GM12892 (cell line): ENCODE data around the gene EPHA8.

ENCODE experiments used
- POLR2A ChIP-seq: IDR thresholded peaks from 2 replicates; pipeline ENCODE4 v1.6.1; 2011; ENCODE audit warnings: low read depth, low read length, control low read depth
- POLR2AphosphoS5 ChIP-seq: IDR thresholded peaks from 2 replicates; pipeline ENCODE4 v1.6.1; 2011; ENCODE audit warnings: low read depth, low read length, control low read depth
- TAF1 ChIP-seq: IDR thresholded peaks from 2 replicates; pipeline ENCODE4 v1.6.1; 2011; ENCODE audit warnings: low read depth, mild to moderate bottlenecking, control low read depth, low read length, borderline replicate concordance

GRCh38 chr1:22555371-22555656 is 8.0 kb upstream of the EPHA8 start:
- no peak for TF ChIP-seq POLR2AphosphoS5
- TF ChIP-seq POLR2A: no peak
- no peak for TF ChIP-seq TAF1
